NCI-H2196 treated with DMSO at 0.1 percent for 48 hours (cell line): ENCODE results near the gene CCDC102B.
"Not testable (repeated sequence)": the region's sequence is repeated elsewhere in the genome, so short reads cannot be mapped to it uniquely, and the experiment has no call there.

Experiments used
- DNase-seq: peaks from one replicate; lab custom pipeline; 2025; ENCODE audit not compliant: unreplicated experiment; lab: John Stamatoyannopoulos, UW

CCDC102B gene

DNA sequence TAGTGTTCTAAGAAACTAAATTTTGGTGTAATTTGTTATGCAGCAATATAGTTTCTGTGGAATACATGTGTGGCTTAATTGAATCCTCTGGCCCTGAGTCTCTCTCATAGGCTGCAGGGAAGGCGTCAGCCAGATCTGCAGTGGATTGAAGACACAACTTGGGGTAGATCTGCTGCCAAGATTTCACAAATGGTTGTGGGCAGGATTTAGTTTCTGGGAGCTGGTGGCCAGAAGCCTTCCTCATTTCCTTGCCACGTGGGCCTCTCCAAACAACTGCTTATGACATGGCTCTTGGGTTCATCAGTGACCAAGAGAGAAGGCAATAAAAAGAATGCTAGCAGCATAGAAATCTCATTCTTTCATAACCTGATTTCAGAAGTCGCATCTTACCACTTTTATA, 28.2 kb downstream of the CCDC102B start:
- no peak for DNase-seq

GRCh38 chr18:68830256-68831045, 32.6 kb downstream of the CCDC102B start:
- no peak for DNase-seq

DNA sequence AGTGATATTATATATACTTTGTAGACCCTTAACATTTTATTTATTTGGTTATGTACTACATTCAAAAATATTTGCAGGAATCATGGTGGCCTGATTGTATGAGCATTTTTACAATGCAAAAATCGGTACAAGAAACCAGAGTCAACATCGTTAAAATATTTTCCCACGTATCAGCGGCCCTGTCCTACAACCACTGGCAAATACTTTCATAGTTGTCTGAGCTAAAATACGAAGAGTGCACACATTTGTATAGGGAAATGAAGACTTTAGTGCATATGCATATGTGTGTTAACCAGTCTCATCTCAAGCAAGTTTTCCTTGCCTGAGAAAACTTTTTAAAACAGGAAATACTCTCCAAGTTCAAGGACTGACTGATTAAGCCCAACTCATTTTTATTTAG, 35.9 kb downstream of the CCDC102B start:
- no peak for DNase-seq

GRCh38 chr18:68837665-68838451, 40.0 kb downstream of the CCDC102B start:
- no peak for DNase-seq

DNA sequence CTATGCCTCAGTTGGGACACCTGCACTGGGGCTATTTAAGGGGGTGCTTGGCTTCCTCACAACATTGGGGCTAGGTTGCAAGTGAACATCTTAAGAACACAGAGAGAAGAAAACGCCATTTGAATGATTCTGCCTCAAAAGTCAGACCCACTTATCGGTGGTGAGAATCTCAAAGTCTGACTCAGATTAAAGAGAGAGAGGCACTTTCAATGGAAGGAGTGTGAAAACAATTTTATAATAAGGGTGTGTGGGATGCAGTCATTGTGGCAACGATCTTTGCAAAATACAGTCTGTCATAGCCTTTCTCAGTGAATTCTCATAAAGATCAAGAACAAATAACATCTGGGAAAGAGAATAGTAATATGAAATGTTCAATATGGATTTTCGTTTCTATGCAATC, 41.8 kb downstream of the CCDC102B start:
- DNase-seq = no peak

- no peak for DNase-seq
These were observed 42.8 kb downstream of the CCDC102B start for GRCh38 chr18:68840554-68841263.

- DNase-seq = no peak
These were observed 43.4 kb downstream of the CCDC102B start for GRCh38 chr18:68841301-68841700.

- no peak for DNase-seq
These were observed 45.1 kb downstream of the CCDC102B start for GRCh38 chr18:68842951-68843350.

DNA sequence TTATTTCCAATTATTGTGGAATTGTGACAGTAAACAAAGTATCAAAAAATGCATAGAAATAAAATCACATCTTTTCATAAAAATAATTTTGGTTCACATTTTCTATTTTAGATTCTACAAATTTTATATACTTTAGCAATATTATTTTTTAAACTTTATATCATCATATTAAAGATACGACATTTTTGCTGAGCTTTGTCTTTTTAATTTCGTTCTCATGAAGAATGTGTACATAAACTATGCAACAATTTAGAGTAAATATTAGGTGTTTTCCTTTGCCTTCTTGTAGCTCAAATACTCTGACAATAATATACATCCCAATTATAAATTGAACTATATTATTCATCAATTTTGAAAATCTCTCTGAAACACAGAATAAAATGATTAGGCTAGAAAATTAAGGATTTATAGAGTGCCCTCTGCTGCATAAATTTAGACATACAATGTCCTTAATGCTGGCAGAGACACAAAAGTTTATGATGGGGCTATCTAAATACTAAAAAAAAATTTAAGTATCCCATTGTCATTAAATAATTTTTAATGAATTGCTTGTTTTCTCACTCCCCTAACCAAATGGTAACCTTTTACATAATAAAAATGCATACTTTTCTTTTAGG, 45.7 kb downstream of the CCDC102B start:
- no peak for DNase-seq

DNA sequence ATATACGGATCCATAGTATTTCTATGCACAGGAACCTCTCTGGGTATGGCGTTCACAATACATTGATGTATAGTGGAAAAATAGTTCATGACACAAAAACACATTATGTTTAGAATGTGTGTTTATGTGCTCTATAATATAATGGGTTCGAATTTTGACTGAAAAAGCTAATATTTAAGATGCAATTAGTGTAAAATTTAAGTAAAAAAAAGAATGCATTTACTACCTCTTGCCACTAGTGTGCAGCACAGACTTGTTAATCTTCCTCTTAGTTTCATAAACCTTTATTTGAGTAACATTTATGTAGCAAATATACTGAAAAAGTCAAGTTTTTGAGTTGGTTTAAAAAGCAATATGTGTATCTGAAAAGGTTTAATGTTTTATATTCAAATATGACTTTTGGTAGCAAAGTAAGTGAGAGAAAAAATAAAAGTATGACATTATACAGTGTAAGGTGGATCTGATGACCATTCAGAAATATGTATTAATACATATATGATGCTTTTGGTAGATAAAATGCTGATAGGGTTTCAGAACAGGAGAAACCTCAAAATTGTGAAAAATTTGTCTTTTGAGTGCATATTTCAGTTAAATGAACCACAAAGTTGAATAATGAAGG, 49.4 kb downstream of the CCDC102B start:
- DNase-seq = no peak

DNA sequence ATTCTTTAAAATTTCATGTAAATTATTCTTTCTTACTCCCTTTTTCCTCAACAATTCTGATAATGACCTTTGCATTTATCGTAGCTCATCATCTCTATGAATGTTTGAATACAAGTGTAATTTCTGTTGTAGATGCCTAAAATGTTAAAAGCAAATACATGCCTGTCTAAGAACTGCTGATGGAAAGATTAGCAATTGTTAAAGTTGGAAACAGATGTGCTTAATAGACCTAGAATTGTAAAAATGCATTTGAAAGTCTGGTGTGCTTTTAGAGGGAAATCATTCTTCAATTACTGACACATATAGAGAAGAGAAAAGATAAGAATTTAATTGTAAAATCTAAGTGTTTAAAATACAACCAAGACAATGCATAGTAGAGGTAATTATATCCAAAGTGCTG, 50.4 kb downstream of the CCDC102B start:
- no peak for DNase-seq

- no peak for DNase-seq
These were observed 57.0 kb downstream of the CCDC102B start for GRCh38 chr18:68854786-68855391.

DNA sequence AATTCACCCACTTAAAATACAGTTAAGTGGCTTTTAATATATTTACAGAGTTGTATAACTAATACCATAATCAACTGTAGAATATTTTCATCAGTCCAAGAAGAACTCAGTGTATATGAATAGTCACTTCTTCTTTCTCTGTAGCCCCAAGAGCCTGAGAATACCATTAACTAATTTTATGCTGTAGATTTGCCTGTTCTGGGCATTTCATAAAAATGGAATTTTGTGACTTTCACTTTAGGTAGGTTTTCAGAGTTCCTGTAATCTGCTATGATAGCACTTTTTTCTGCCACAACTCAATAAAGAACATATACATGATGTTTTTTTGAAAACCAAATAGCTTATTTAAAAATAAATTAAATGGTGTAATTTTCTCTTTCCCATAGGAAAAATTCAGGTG, 57.6 kb downstream of the CCDC102B start:
- no peak for DNase-seq

DNA sequence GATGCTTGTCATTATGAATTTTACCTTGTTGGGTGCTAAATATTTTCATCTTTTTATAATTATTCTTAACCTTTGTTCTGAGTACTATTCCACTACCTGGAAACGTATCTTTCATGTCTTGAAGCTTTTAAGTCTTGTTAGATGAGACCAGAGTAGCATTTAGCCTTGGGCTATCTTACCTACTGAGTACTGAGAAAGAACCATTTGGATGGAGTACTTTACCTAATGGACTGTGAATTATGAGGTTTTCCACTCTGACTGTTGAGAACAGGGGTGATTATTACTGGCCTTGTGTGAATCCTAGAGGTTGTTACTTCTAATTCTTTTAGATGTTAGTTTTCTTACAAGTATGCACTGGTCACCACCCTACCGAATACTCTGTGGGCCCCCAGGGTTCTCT, 63.5 kb downstream of the CCDC102B start:
- no peak for DNase-seq

- DNase-seq = no peak
These were observed 67.1 kb downstream of the CCDC102B start for GRCh38 chr18:68865021-68865420.

GRCh38 chr18:68865503-68865902, 67.6 kb downstream of the CCDC102B start:
- no peak for DNase-seq

GRCh38 chr18:68873003-68873402, 75.1 kb downstream of the CCDC102B start:
- no peak for DNase-seq

DNA sequence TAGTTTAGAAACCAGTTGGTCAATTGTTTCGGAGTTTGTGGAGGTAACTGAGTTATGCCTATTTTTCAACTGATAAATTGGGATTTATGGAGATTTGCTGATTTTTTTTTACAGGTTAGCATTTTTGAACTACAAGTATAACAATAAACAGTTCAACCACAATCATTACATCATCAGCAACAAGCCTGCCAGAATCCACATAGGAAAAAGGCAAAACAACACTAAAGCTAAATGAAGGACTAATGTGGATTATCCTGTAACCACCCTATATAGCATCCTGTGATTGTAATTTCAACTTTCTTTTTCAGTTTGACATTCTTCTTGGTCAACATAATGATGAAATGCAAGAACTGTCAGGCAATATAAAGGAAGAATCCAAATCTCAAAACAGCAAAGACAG, 76.5 kb downstream of the CCDC102B start:
- DNase-seq = no peak

DNA sequence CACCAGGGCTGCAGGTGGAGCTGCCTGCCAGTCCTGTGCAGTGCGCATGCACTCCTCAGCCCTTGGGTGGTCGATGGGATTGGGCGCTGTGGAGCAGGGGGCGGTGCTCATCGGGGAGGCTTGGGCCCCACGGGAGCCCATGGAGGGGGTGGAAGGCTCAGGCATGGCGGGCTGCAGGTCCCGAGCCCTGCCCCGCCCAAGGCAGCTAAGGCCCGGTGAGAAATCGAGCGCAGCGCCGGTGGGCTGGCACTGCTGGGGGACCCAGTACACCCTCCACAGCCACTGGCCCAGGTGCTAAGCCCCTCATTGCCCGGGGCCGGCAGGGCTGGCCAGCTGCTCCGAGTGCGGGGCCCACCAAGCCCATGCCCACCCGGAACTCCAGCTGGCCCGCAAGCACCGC, 82.1 kb downstream of the CCDC102B start:
- not testable (repeated sequence) for DNase-seq

DNA sequence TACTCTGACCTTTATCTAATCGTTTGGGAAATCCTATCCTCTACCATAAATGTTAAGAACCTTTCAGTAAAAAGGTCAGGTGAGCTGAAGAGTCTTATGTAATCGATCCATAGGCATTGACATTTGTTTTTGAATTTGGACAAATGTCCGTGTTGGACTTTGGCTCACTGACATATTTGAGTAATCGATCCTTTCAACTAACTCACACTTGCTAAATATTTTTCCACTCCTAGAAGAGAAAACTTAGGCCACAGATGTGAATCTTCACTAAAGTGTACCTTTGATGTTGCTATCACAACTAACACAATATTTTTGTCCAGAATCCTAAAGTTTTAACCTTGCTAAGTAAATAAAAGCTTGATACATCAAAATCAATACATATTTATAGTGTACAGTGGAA, 89.5 kb downstream of the CCDC102B start:
- no peak for DNase-seq

DNA sequence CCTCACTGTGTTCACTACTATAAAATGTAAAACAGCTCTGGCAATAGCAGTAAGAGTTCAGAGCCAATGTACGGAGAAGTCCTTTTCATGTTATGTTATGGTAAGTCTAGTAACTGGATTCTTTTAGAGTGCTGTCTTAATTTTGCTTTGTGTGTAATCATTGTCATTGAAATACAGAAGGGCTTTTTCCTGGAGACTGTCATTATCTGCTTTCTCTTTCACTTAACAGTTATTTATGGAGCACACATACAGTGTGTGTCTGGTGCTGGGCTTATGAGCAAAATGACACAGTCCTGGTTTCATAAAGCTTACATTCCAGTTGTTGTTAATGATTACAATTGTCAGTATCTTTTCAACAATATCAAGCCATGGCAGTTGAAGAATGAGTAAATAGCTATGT, 95.5 kb downstream of the CCDC102B start:
- no peak for DNase-seq
